GM12878 (cell line): ENCODE measurements around the gene PRKAG2. TPM values are rescaled to one million over a fixed set of nuclear protein-coding genes. Genes with fewer than 3 reads are reported as not detected.

ENCODE experiments used
- ATAC-seq: fragments of 200-7000 bp; cut with Tn5 transposase; 3 replicates; pipeline ENCODE4 v1.9.1; 2020; ENCODE audit warnings: mild to moderate bottlenecking, moderate library complexity
- BruUV-seq: library from RNA; stranded (reverse); fragments of 400-500 nt; replicated peaks from 2 replicates; lab custom pipeline; 2021; lab: Mats Ljungman, UMichigan
- CTCF ChIA-PET: fragments of 300-600 bp; sonication (Branson Sonifier 250); formaldehyde crosslinking; extraction: SDS; loops from one replicate; lab custom pipeline; 2021; ENCODE audit warnings: inconsistent platforms; lab: Yijun Ruan, JAX
- POLR2A ChIA-PET: fragments of 350-600 bp; formaldehyde crosslinking; extraction: SDS; loops from one replicate; lab custom pipeline; 2021; ENCODE audit warnings: inconsistent platforms; lab: Charles Lee
- RAD21 ChIA-PET: fragments of 300-600 bp; sonication (Branson Sonifier 250); formaldehyde crosslinking; loops from one replicate; lab custom pipeline; 2023; ENCODE audit warnings: antibody characterized with exemption; ENCODE audit not compliant: unreplicated experiment; lab: Charles Lee
- SMC1A ChIA-PET: fragments of 300-600 bp; sonication (Branson Sonifier 250); formaldehyde crosslinking; loops from one replicate; lab custom pipeline; 2023; ENCODE audit not compliant: unreplicated experiment, uncharacterized antibody; lab: Charles Lee
- DNase-seq: peaks from one replicate; pipeline ENCODE4 v3.0.0-alpha.2; 2011; ENCODE audit warnings: low read depth, low spot score
- FAIRE-seq: peaks from 3 replicates; lab custom pipeline; 2011; peaks lifted over from hg19 to GRCh38; lab: Jason Lieb, UNC
- H2AFZ ChIP-seq: 2 replicates; pipeline ENCODE4 v1.6.0; 2011; ENCODE audit warnings: low read depth, low read length, control low read depth; ENCODE audit not compliant: control insufficient read depth
- H3K27ac ChIP-seq: 2 replicates; pipeline ENCODE4 v1.5.1; 2011; ENCODE audit warnings: control low read depth; ENCODE audit not compliant: control insufficient read depth, insufficient read depth
- H3K27me3 ChIP-seq, 2 experiments: replicated peaks in 1 of 2; 2 replicates each; pipeline versions ENCODE4 v1.6.0 to v1.6.1; 2011; ENCODE audit warnings: low read length in 1 of 2; ENCODE audit not compliant: control insufficient read depth in 2 of 2, insufficient read depth in 2 of 2
- H3K36me3 ChIP-seq, 2 experiments: 2 replicates each; pipeline ENCODE4 v1.5.1; 2011; ENCODE audit warnings: low read length in 1 of 2; ENCODE audit not compliant: control insufficient read depth in 2 of 2, insufficient read depth in 2 of 2
- H3K4me1 ChIP-seq: 2 replicates; pipeline ENCODE4 v1.6.1; 2011; ENCODE audit warnings: mild to moderate bottlenecking, low read length, moderate library complexity, mixed read lengths; ENCODE audit not compliant: control insufficient read depth, insufficient read depth
- H3K4me2 ChIP-seq: 2 replicates; pipeline ENCODE4 v1.6.0; 2011; ENCODE audit warnings: control low read depth; ENCODE audit not compliant: control insufficient read depth, insufficient read depth
- H3K4me3 ChIP-seq: fragments of 200-600 bp; sonication (generic); 2 replicates; pipeline ENCODE4 v1.5.1; 2016
- H3K79me2 ChIP-seq: 2 replicates; pipeline ENCODE4 v1.6.0; 2011; ENCODE audit warnings: low read length; ENCODE audit not compliant: control insufficient read depth, insufficient read depth
- H3K9ac ChIP-seq: 2 replicates; pipeline ENCODE4 v1.8.0; 2011; ENCODE audit warnings: low read length, control low read depth, mixed read lengths; ENCODE audit not compliant: control insufficient read depth, insufficient read depth
- H3K9me3 ChIP-seq: replicated peaks from 3 replicates; pipeline ENCODE4 v1.5.1; 2011; ENCODE audit warnings: mild to moderate bottlenecking, low read length; ENCODE audit not compliant: control insufficient read depth, insufficient read depth
- H4K20me1 ChIP-seq: 2 replicates; pipeline ENCODE4 v1.6.0; 2011; ENCODE audit not compliant: control insufficient read depth, insufficient read depth
- ASH2L ChIP-seq: fragments of 300-600, 200-600 bp; sonication (generic); IDR thresholded peaks from 2 replicates; pipeline ENCODE4 v1.6.1; 2017; ENCODE audit warnings: low read depth, mild to moderate bottlenecking, borderline replicate concordance
- CHD2 ChIP-seq: IDR thresholded peaks from 2 replicates; pipeline ENCODE4 v1.6.1; 2011; ENCODE audit warnings: low read depth, low read length, improper control_type of control experiment, borderline replicate concordance
- GABPA ChIP-seq: IDR thresholded peaks from 2 replicates; pipeline ENCODE4 v1.6.1; 2014; ENCODE audit warnings: antibody characterized with exemption, low read depth, mild to moderate bottlenecking, inconsistent platforms
- HCFC1 ChIP-seq: fragments of 150-350 bp; IDR thresholded peaks from 2 replicates; pipeline ENCODE4 v1.6.1; 2014; ENCODE audit warnings: low read length
- JUNB ChIP-seq: IDR thresholded peaks from 2 replicates; pipeline ENCODE4 v1.6.1; 2016; ENCODE audit warnings: antibody characterized with exemption, mild to moderate bottlenecking
- MYB ChIP-seq: fragments of 150-350 bp; IDR thresholded peaks from 2 replicates; pipeline ENCODE4 v1.6.1; 2014; ENCODE audit warnings: mild to moderate bottlenecking, low read depth, low read length, borderline replicate concordance
- NFYA ChIP-seq: IDR thresholded peaks from 2 replicates; pipeline ENCODE4 v1.6.1; 2011; ENCODE audit warnings: low read depth, mild to moderate bottlenecking, low read length, improper control_type of control experiment, borderline replicate concordance
- SMAD5 ChIP-seq: IDR thresholded peaks from 2 replicates; pipeline ENCODE4 v1.6.1; 2016; ENCODE audit warnings: antibody characterized with exemption, low read depth
- SUPT20H ChIP-seq: IDR thresholded peaks from 2 replicates; pipeline ENCODE4 v1.6.1; 2011; ENCODE audit warnings: low read depth, mild to moderate bottlenecking, low read length, moderate library complexity, borderline replicate concordance; ENCODE audit not compliant: control insufficient read depth
- ZNF217 ChIP-seq: fragments of 450-650 bp; IDR thresholded peaks from 2 replicates; pipeline ENCODE4 v1.6.1; 2017; ENCODE audit warnings: antibody characterized with exemption, mild to moderate bottlenecking
- ZNF24 ChIP-seq: fragments of 450-650 bp; IDR thresholded peaks from 2 replicates; pipeline ENCODE4 v1.6.1; 2017; ENCODE audit warnings: antibody characterized with exemption, mild to moderate bottlenecking
- WGBS: methylation state at CpG from one replicate; pipeline ENCODE4 v1.1.6; 2016; ENCODE audit warnings: low lambda C conversion rate; ENCODE audit not compliant: insufficient replicate concordance, insufficient coverage; ENCODE audit errors: missing lambda C conversion rate; 5-methylcytosine and 5-hydroxymethylcytosine counted together
- in situ Hi-C: fragments of 300-500 bp; cut with MboI; formaldehyde crosslinking; loops from 9 replicates; pipeline ENCODE4 v1.14.3; 2018; ENCODE audit warnings: mixed read lengths
- intact Hi-C: fragments of 100-400 bp; cut with micrococcal nuclease; formaldehyde crosslinking; loops from one replicate; pipeline ENCODE4 v1.14.2; 2022; ENCODE audit not compliant: unreplicated experiment
- polyA plus RNA-seq, 11 experiments: library from polyadenylated mRNA; depleted of rRNA in 4 of 11; unstranded in 6 of 11; stranded (reverse) in 5 of 11; fragments of >200 nt; fragmentation: Nextera tagmentation in 4 of 11; fragmentation: Illumina TruSeq in 1 of 11; extraction: Ambion mirVana in 4 of 11; extraction: Trizol in 1 of 11; gene quantifications; 1 replicate in 1 of 11; 2 replicates in 10 of 11; pipeline versions ENCODE4 v1.2.1 to v1.2.3, GENCODE V29; 2011 to 2016; ENCODE audit warnings: inconsistent platforms in 2 of 11, missing spikeins in 2 of 11, low read depth in 1 of 11
- total RNA-seq, 4 experiments: library from RNA; depleted of rRNA in 3 of 4; stranded (reverse); fragments of >200 nt in 3 of 4; fragmentation: Illumina TruSeq in 1 of 4; extraction: Trizol in 1 of 4; gene quantifications; 2 replicates each; pipeline versions ENCODE4 v1.2.1 to v1.2.3, GENCODE V29; 2013 to 2021
- TF ChIP-seq, protein P1 (sequence below): IDR thresholded peaks from 2 replicates; pipeline ENCODE4 v1.6.1; 2012; ENCODE audit warnings: low read depth, low read length, improper control_type of control experiment
- TF ChIP-seq, protein P2 (sequence below): fragments of 450-650 bp; IDR thresholded peaks from 2 replicates; pipeline ENCODE4 v1.6.1; 2017; ENCODE audit warnings: mild to moderate bottlenecking, moderate library complexity
- TF ChIP-seq, protein P3 (sequence below), 3 experiments: IDR thresholded peaks in 2 of 3; conservative IDR thresholded peaks in 1 of 3; 2 replicates each; pipeline ENCODE4 v1.5.1; 2011; ENCODE audit warnings: low read depth in 3 of 3, low read length in 3 of 3, mild to moderate bottlenecking in 3 of 3, control low read depth in 2 of 3, moderate library complexity in 2 of 3, inconsistent platforms in 1 of 3, mixed read lengths in 1 of 3; ENCODE audit not compliant: control insufficient read depth in 2 of 3, insufficient read depth in 1 of 3; ENCODE audit errors: extremely low read depth in 1 of 3
- TF ChIP-seq, protein P4 (sequence below): fragments of 450-650 bp; formaldehyde crosslinking; IDR thresholded peaks from 2 replicates; pipeline ENCODE4 v1.4.0; 2020; ENCODE audit warnings: mild to moderate bottlenecking, moderate library complexity

PRKAG2 gene
- total and polyA plus RNA-seq, 10 of the 15 experiments (the other 5 are each of a cell fraction or from before 2014, with no cell fraction given) = 3.4 to 8.9 (median 6.8) TPM

DNA sequence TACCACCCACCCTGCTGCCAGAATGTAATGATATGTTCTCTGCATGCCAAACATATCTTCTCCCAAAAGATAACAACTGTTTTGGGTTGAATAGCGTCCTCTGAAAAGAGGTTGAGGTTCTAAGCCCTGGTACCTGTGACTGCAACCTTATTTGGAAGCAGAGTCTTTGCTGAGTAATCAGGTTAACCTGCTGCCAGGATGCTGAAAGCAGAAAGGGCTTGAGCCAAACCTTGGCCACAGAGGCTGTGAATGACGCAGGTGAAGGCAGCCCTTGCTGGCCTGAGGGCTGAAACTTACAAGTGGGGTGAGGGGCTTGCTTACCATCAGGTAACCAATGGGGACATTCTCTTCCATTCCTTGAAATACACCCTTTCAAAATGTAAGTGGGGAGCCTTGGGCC, 205.4 kb downstream of the PRKAG2 start:
- CTCF ChIA-PET = no interaction called here
- TF ChIP-seq JUNB (no peak), HCFC1 (no peak), CHD2 (no peak), SMAD5 (no peak), ASH2L (no peak), SUPT20H (no peak), ZNF217 (no peak), ZNF24 (no peak), MYB (no peak), GABPA (no peak), NFYA (no peak)
- TF ChIP-seq, protein P1, sequence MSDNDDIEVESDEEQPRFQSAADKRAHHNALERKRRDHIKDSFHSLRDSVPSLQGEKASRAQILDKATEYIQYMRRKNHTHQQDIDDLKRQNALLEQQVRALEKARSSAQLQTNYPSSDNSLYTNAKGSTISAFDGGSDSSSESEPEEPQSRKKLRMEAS = no peak
- TF ChIP-seq, protein P2, sequence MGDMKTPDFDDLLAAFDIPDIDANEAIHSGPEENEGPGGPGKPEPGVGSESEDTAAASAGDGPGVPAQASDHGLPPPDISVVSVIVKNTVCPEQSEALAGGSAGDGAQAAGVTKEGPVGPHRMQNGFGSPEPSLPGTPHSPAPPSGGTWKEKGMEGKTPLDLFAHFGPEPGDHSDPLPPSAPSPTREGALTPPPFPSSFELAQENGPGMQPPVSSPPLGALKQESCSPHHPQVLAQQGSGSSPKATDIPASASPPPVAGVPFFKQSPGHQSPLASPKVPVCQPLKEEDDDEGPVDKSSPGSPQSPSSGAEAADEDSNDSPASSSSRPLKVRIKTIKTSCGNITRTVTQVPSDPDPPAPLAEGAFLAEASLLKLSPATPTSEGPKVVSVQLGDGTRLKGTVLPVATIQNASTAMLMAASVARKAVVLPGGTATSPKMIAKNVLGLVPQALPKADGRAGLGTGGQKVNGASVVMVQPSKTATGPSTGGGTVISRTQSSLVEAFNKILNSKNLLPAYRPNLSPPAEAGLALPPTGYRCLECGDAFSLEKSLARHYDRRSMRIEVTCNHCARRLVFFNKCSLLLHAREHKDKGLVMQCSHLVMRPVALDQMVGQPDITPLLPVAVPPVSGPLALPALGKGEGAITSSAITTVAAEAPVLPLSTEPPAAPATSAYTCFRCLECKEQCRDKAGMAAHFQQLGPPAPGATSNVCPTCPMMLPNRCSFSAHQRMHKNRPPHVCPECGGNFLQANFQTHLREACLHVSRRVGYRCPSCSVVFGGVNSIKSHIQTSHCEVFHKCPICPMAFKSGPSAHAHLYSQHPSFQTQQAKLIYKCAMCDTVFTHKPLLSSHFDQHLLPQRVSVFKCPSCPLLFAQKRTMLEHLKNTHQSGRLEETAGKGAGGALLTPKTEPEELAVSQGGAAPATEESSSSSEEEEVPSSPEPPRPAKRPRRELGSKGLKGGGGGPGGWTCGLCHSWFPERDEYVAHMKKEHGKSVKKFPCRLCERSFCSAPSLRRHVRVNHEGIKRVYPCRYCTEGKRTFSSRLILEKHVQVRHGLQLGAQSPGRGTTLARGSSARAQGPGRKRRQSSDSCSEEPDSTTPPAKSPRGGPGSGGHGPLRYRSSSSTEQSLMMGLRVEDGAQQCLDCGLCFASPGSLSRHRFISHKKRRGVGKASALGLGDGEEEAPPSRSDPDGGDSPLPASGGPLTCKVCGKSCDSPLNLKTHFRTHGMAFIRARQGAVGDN = no peak
- TF ChIP-seq, protein P3, sequence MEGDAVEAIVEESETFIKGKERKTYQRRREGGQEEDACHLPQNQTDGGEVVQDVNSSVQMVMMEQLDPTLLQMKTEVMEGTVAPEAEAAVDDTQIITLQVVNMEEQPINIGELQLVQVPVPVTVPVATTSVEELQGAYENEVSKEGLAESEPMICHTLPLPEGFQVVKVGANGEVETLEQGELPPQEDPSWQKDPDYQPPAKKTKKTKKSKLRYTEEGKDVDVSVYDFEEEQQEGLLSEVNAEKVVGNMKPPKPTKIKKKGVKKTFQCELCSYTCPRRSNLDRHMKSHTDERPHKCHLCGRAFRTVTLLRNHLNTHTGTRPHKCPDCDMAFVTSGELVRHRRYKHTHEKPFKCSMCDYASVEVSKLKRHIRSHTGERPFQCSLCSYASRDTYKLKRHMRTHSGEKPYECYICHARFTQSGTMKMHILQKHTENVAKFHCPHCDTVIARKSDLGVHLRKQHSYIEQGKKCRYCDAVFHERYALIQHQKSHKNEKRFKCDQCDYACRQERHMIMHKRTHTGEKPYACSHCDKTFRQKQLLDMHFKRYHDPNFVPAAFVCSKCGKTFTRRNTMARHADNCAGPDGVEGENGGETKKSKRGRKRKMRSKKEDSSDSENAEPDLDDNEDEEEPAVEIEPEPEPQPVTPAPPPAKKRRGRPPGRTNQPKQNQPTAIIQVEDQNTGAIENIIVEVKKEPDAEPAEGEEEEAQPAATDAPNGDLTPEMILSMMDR (IDR thresholded peaks at IDR 0.05 in 2 of 3, conservative IDR thresholded peaks at IDR 0.05 in 1 of 3; ENCODE audit: control insufficient read depth in 2 of 3, extremely low read depth in 1 of 3, insufficient read depth in 1 of 3, low read depth in 3 of 3, low read length in 3 of 3) = no peak
- TF ChIP-seq, protein P4, sequence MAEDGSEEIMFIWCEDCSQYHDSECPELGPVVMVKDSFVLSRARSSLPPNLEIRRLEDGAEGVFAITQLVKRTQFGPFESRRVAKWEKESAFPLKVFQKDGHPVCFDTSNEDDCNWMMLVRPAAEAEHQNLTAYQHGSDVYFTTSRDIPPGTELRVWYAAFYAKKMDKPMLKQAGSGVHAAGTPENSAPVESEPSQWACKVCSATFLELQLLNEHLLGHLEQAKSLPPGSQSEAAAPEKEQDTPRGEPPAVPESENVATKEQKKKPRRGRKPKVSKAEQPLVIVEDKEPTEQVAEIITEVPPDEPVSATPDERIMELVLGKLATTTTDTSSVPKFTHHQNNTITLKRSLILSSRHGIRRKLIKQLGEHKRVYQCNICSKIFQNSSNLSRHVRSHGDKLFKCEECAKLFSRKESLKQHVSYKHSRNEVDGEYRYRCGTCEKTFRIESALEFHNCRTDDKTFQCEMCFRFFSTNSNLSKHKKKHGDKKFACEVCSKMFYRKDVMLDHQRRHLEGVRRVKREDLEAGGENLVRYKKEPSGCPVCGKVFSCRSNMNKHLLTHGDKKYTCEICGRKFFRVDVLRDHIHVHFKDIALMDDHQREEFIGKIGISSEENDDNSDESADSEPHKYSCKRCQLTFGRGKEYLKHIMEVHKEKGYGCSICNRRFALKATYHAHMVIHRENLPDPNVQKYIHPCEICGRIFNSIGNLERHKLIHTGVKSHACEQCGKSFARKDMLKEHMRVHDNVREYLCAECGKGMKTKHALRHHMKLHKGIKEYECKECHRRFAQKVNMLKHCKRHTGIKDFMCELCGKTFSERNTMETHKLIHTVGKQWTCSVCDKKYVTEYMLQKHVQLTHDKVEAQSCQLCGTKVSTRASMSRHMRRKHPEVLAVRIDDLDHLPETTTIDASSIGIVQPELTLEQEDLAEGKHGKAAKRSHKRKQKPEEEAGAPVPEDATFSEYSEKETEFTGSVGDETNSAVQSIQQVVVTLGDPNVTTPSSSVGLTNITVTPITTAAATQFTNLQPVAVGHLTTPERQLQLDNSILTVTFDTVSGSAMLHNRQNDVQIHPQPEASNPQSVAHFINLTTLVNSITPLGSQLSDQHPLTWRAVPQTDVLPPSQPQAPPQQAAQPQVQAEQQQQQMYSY (CRISPR knock-in tag) = no peak
- TF ChIP-seq, all 136 proteins: peak for 0
- H3K27me3 ChIP-seq = no peaks in the 10 kb centered on the region
- H3K79me2 ChIP-seq = no peaks in the 10 kb centered on the region
- WGBS = 63% methylated on average over 2 of the region's 2 CpGs
- H2AFZ ChIP-seq = no peak overlapping the region
- no TSS peak for BruUV-seq
- ChIA-PET POLR2A (no interaction called here), RAD21 (no interaction called here), SMC1A (no interaction called here)
- H3K27ac ChIP-seq = no peak overlapping the region
- intact Hi-C loops = no loop called here
- H3K9me3 ChIP-seq = no peaks in the 10 kb centered on the region
- no peak overlapping the region for H3K4me3 ChIP-seq
- in situ Hi-C loops = no loop called here
- no peaks in the 10 kb centered on the region for H3K4me1 ChIP-seq
- no peak overlapping the region for H3K4me2 ChIP-seq
- FAIRE-seq (no peak), DNase-seq (no peak), ATAC-seq (no peak)
- no peaks in the 10 kb centered on the region for H4K20me1 ChIP-seq
- H3K9ac ChIP-seq = no peak overlapping the region
- H3K36me3 ChIP-seq = no peaks in the 10 kb centered on the region
